ENCODE data around the gene CEP41.

DNA sequence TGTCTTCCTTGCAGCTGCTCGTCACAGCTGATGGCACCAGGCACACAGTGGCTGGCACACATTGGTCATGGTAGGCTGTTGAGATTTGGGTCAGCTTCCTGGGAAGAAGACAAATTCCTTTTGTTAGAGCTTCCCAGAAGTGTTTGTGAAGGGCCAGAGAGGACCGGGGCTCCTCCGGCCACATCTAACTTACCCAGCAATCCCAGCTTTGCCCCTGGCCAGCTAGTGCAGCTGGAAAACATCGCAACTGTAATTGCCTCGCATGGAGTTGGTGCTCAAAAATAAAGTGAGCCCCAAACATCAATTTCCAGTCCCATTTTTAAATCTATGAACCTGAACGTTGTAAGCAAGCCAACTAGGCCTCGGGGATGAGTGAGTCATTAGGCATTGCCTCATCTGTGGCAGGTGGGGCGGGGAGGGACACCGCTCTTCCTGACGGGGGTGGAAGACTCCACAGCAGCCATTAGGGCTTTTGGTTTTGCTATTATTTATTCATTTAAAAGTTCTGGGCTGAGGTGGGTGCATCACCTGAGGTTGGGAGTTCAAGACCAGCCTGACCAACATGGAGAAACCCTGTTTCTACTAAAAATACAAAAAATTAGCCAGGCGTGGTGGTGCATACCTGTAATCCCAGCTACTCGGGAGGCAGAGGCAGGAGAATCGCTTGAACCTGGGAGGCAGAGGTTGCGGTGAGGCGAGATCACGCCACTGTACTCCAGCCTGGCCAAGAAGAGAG lies 83.8 kb downstream of the CEP41 start:
- TF ChIP-seq, protein P1, sequence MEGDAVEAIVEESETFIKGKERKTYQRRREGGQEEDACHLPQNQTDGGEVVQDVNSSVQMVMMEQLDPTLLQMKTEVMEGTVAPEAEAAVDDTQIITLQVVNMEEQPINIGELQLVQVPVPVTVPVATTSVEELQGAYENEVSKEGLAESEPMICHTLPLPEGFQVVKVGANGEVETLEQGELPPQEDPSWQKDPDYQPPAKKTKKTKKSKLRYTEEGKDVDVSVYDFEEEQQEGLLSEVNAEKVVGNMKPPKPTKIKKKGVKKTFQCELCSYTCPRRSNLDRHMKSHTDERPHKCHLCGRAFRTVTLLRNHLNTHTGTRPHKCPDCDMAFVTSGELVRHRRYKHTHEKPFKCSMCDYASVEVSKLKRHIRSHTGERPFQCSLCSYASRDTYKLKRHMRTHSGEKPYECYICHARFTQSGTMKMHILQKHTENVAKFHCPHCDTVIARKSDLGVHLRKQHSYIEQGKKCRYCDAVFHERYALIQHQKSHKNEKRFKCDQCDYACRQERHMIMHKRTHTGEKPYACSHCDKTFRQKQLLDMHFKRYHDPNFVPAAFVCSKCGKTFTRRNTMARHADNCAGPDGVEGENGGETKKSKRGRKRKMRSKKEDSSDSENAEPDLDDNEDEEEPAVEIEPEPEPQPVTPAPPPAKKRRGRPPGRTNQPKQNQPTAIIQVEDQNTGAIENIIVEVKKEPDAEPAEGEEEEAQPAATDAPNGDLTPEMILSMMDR (IDR thresholded peaks at IDR 0.05; ENCODE audit: low read length): no peak
- no peak for TF ChIP-seq EZH2 (IDR thresholded peaks at IDR 0.05; ENCODE audit: borderline replicate concordance, low read length)

Measured in OCI-LY1 (cell line).